Endothelial cell of umbilical vein (primary cell): ENCODE results near the gene CAMTA2. TPM values are rescaled to one million over a fixed set of nuclear protein-coding genes. Genes with fewer than 3 reads are reported as not detected.
"Not testable (repeated sequence)": the region's sequence is repeated elsewhere in the genome, so short reads cannot be mapped to it uniquely, and the experiment has no call there.

Source experiments
- BruUV-seq: library from RNA; stranded (reverse); fragments of 400-500 nt; replicated peaks from 2 replicates; lab custom pipeline; 2021; lab: Mats Ljungman, UMichigan
- CTCF ChIA-PET: fragments of 300-600, 350-600 bp; sonication (Branson Sonifier 250); formaldehyde crosslinking; loops from one replicate; lab custom pipeline; 2021; ENCODE audit warnings: antibody characterized with exemption, inconsistent platforms; lab: Charles Lee
- POLR2A ChIA-PET: fragments of 300-600, 350-600 bp; sonication (Branson Sonifier 250); formaldehyde crosslinking; loops from one replicate; lab custom pipeline; 2021; ENCODE audit warnings: antibody characterized with exemption, inconsistent platforms; lab: Charles Lee
- DNase-seq: peaks from one replicate; pipeline ENCODE4 v3.0.0-alpha.2; 2011; ENCODE audit warnings: low read depth, low spot score
- FAIRE-seq: peaks from 2 replicates; lab custom pipeline; 2011; peaks lifted over from hg19 to GRCh38; lab: Jason Lieb, UNC
- H2AFZ ChIP-seq: 2 replicates; pipeline ENCODE4 v1.6.0; 2012; ENCODE audit warnings: low read depth, low read length, control low read depth, inconsistent platforms
- H3K27ac ChIP-seq: 2 replicates; pipeline ENCODE4 v1.5.1; 2011; ENCODE audit warnings: low read depth, mild to moderate bottlenecking, control low read depth, low read length, moderate library complexity; ENCODE audit not compliant: insufficient read depth
- H3K27me3 ChIP-seq, 2 experiments: 2 replicates each; pipeline versions ENCODE4 v1.6.0 to v1.6.1; 2011; ENCODE audit warnings: low read length in 2 of 2, mixed read lengths in 1 of 2; ENCODE audit not compliant: control insufficient read depth in 2 of 2, insufficient read depth in 2 of 2
- H3K36me3 ChIP-seq, 2 experiments: 2 replicates in 1 of 2; 3 replicates in 1 of 2; pipeline ENCODE4 v1.5.1; 2011; ENCODE audit warnings: low read length in 2 of 2, mild to moderate bottlenecking in 1 of 2, moderate library complexity in 1 of 2; ENCODE audit not compliant: control insufficient read depth in 2 of 2, insufficient read depth in 2 of 2; ENCODE audit errors: extremely low read depth in 1 of 2
- H3K4me1 ChIP-seq: 3 replicates; pipeline ENCODE4 v1.5.1; 2011; ENCODE audit warnings: mild to moderate bottlenecking, low read length; ENCODE audit not compliant: control insufficient read depth, insufficient read depth; ENCODE audit errors: extremely low read depth
- H3K4me2 ChIP-seq: 2 replicates; pipeline ENCODE4 v1.6.1; 2011; ENCODE audit warnings: low read length, control low read depth, mixed read lengths; ENCODE audit not compliant: insufficient read depth
- H3K4me3 ChIP-seq, 3 experiments: fragments of 200-600 bp in 1 of 3; sonication (generic), shearing (Covaris generic) in 1 of 3; replicated peaks in 1 of 3; 2 replicates each; pipeline ENCODE4 v1.5.1; 2011 to 2016; ENCODE audit warnings: control low read depth in 3 of 3, low read length in 3 of 3, mild to moderate bottlenecking in 2 of 3, inconsistent platforms in 1 of 3, low read depth in 1 of 3, moderate library complexity in 1 of 3; ENCODE audit not compliant: insufficient read depth in 1 of 3
- H3K79me2 ChIP-seq: 2 replicates; pipeline ENCODE4 v1.6.0; 2012; ENCODE audit warnings: low read length, inconsistent platforms; ENCODE audit not compliant: control insufficient read depth, insufficient read depth
- H3K9ac ChIP-seq: replicated peaks from 2 replicates; pipeline ENCODE3; 2011; ENCODE audit warnings: low read length, control low read depth; ENCODE audit not compliant: insufficient read depth; ENCODE audit errors: extremely low read depth
- H3K9me1 ChIP-seq: replicated peaks from 3 replicates; pipeline ENCODE4 v1.6.0; 2011; ENCODE audit warnings: mild to moderate bottlenecking, low read length; ENCODE audit not compliant: control insufficient read depth, insufficient read depth; ENCODE audit errors: extremely low read depth
- H3K9me3 ChIP-seq: replicated peaks from 2 replicates; pipeline ENCODE4 v1.5.1; 2012; ENCODE audit warnings: low read length, inconsistent platforms; ENCODE audit not compliant: control insufficient read depth, insufficient read depth
- H4K20me1 ChIP-seq: replicated peaks from 2 replicates; pipeline ENCODE3; 2011; ENCODE audit warnings: mild to moderate bottlenecking, low read length; ENCODE audit not compliant: control insufficient read depth, insufficient read depth; ENCODE audit errors: extremely low read depth
- CTCF ChIP-seq, 2 donors: IDR thresholded peaks; 1 replicate in 1 of 2; 2 replicates in 1 of 2; pipeline ENCODE4 v1.5.1; 2011; ENCODE audit warnings: low read length in 2 of 2, mild to moderate bottlenecking in 2 of 2, moderate library complexity in 2 of 2, control low read depth in 1 of 2, inconsistent platforms in 1 of 2, low read depth in 1 of 2; ENCODE audit not compliant: insufficient read depth in 1 of 2; ENCODE audit errors: extremely low read depth in 1 of 2
- EZH2 ChIP-seq: IDR thresholded peaks from 2 replicates; pipeline ENCODE4 v1.6.1; 2012; ENCODE audit warnings: borderline replicate concordance, low read depth, mild to moderate bottlenecking, moderate library complexity, low read length, inconsistent platforms; ENCODE audit not compliant: severe bottlenecking
- FOS ChIP-seq: IDR thresholded peaks from 2 replicates; pipeline ENCODE4 v1.6.1; 2011; ENCODE audit warnings: mild to moderate bottlenecking, low read length, moderate library complexity, borderline replicate concordance; ENCODE audit not compliant: insufficient read depth
- GATA2 ChIP-seq: IDR thresholded peaks from 2 replicates; pipeline ENCODE4 v1.7.0; 2011; ENCODE audit warnings: low read depth, mild to moderate bottlenecking, moderate library complexity, mixed read lengths, low read length; ENCODE audit not compliant: insufficient read length, insufficient read depth
- JUN ChIP-seq: IDR thresholded peaks from 2 replicates; pipeline ENCODE4 v1.6.1; 2011; ENCODE audit warnings: borderline replicate concordance, low read depth; ENCODE audit not compliant: insufficient read length, insufficient read depth
- MAX ChIP-seq: IDR thresholded peaks from 2 replicates; pipeline ENCODE4 v1.6.1; 2011; ENCODE audit not compliant: insufficient read depth, insufficient read length
- MYC ChIP-seq: IDR thresholded peaks from one replicate; pipeline ENCODE4 v1.6.1; 2011; ENCODE audit warnings: mild to moderate bottlenecking, low read depth, low read length
- POLR2AphosphoS5 ChIP-seq: IDR thresholded peaks from 2 replicates; pipeline ENCODE4 v1.6.1; 2012; ENCODE audit warnings: low read depth, mild to moderate bottlenecking, control low read depth, low read length, moderate library complexity; ENCODE audit not compliant: insufficient read depth
- dilution Hi-C: fragments of 300-500 bp; cut with MboI; formaldehyde crosslinking; loops from one replicate; pipeline ENCODE4 v1.15.0; 2019; ENCODE audit warnings: low sequenced_read_pairs; ENCODE audit not compliant: extremely low pct_ligation_motif_present
- intact Hi-C: fragments of 100-400 bp; cut with micrococcal nuclease; formaldehyde crosslinking; loops from one replicate; pipeline ENCODE4 v1.10.0; 2022
- polyA plus RNA-seq, 4 experiments: library from polyadenylated mRNA; depleted of rRNA in 3 of 4; stranded (reverse) in 3 of 4; unstranded in 1 of 4; fragments of >200 nt; gene quantifications; 2 replicates each; pipeline versions ENCODE4 v1.2.1 to v1.2.3, GENCODE V29; 2011 to 2012; ENCODE audit warnings: missing spikeins in 1 of 4
- total RNA-seq: library from RNA; stranded (reverse); gene quantifications from 2 replicates; pipeline ENCODE4 v1.2.3, GENCODE V29; 2021

Gene CAMTA2
- total and polyA plus RNA-seq, 2 donors (not counting 3 experiments of a cell fraction or from before 2014, with no cell fraction given): 33.8 to 51.0 TPM

GRCh38 chr17:5031365-5032082 is 44.0 kb upstream of the CAMTA2 start:
- peak; percentile 90 for FAIRE-seq
- ChIA-PET CTCF (interaction anchor here (0.6 to 6.5 kb wide), 9 partner anchors 11 to 1405 kb away, joined by 3 to 72 read pairs (median 4); partner anchors contain the start of genes INCA1, KIF1C, RNF167 and SLC25A11), POLR2A (no interaction called here)
- no TSS peak for BruUV-seq
- H2AFZ ChIP-seq: peak overlapping the region; percentile 98
- DNase-seq: peak; percentile 73
- H3K27me3 ChIP-seq: peaks cover 2% of the 10 kb centered on the region in 2 experiments
- peak overlapping the region; percentile 26 for H3K27ac ChIP-seq
- H3K36me3 ChIP-seq: no peaks in the 10 kb centered on the region
- dilution Hi-C loops: no loop called here
- H4K20me1 ChIP-seq: no peaks in the 10 kb centered on the region
- no peaks in the 10 kb centered on the region for H3K9me3 ChIP-seq
- H3K79me2 ChIP-seq: no peaks in the 10 kb centered on the region
- peak overlapping the region in 2 of 3 experiments; percentile 24 to 66 for H3K4me3 ChIP-seq
- H3K4me2 ChIP-seq: peak overlapping the region; percentile 90
- intact Hi-C loops: loop anchor here (1.0 kb wide), 1 partner anchor 31 kb away; no protein-coding TSS in a partner anchor
- peaks cover 5% of the 10 kb centered on the region for H3K4me1 ChIP-seq
- TF ChIP-seq EZH2: no peak
- no peak for TF ChIP-seq GATA2
- TF ChIP-seq JUN: no peak
- TF ChIP-seq FOS: no peak
- no peak for TF ChIP-seq MAX
- TF ChIP-seq MYC: no peak
- TF ChIP-seq POLR2AphosphoS5: no peak
- TF ChIP-seq CTCF (IDR thresholded peaks at IDR 0.05; ENCODE audit: extremely low read depth in 1 of 2, insufficient read depth in 1 of 2, low read depth in 1 of 2, low read length in 2 of 2): peak; percentile 50 to 81
- peak overlapping the region; percentile 36 for H3K9ac ChIP-seq
- no peaks in the 10 kb centered on the region for H3K9me1 ChIP-seq

- H4K20me1 ChIP-seq, H3K4me1 ChIP-seq, BruUV-seq, H3K36me3 ChIP-seq, H3K4me3 ChIP-seq, H3K27me3 ChIP-seq, H3K9me1 ChIP-seq, H2AFZ ChIP-seq, dilution Hi-C loops, H3K79me2 ChIP-seq, H3K4me2 ChIP-seq, DNase-seq, H3K9ac ChIP-seq, intact Hi-C loops, POLR2A ChIA-PET, H3K9me3 ChIP-seq, H3K27ac ChIP-seq: not testable (repeated sequence)
- CTCF ChIA-PET: interaction anchor here (1.4 to 6.5 kb wide), 4 partner anchors 10 to 1406 kb away, joined by 4 to 72 read pairs (median 4); partner anchors contain the start of gene CAMTA2
- peak; percentile 40 for FAIRE-seq
Observed at GRCh38 chr17:5030168-5030567, 42.7 kb upstream of the CAMTA2 start.
